ENCODE data around the gene MME. TPM values are rescaled to one million over a fixed set of nuclear protein-coding genes. Genes with fewer than 3 reads are reported as not detected.

Gene MME
- total and polyA plus RNA-seq, 2 of the 8 experiments (the other 6 are each of a cell fraction or from before 2014, with no cell fraction given) = 5.0 to 39.6 TPM

DNA sequence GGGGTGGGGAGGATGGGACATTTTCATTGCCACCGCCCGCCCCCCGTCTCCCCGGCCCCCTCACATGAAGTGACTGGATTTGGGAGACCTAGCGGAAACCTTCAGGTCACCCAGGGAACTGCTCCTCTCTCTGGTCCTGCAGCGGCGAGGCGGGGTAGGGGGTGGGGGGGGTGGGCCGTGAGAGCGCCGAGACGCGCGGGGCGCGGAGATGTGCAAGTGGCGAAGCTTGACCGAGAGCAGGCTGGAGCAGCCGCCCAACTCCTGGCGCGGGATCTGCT, 712 bp upstream of the MME start (continued):
- TF ChIP-seq BRCA1 (IDR thresholded peaks at IDR 0.05; ENCODE audit: low read depth, low read length) = no peak
- TF ChIP-seq RAD21 (IDR thresholded peaks at IDR 0.05 in 1 of 2, conservative IDR thresholded peaks at IDR 0.05 in 1 of 2; ENCODE audit: low read depth in 2 of 2, low read length in 2 of 2) = no peak

All from H1 (cell line).